OCI-LY3 (cell line): ENCODE results near the gene ZNF548.

Experiments
- H2AFZ ChIP-seq: fragments of 200-600, 300-600 bp; shearing (Covaris generic); 2 replicates; pipeline ENCODE4 v1.6.0; 2014; ENCODE audit warnings: antibody characterized with exemption, low read depth, low read length
- H3K27ac ChIP-seq: fragments of 200-600, 300-600 bp; sonication (generic); 2 replicates; pipeline ENCODE4 v1.5.1; 2014; ENCODE audit warnings: mild to moderate bottlenecking, low read length, moderate library complexity, mixed read lengths
- H3K27me3 ChIP-seq: fragments of 200-600, 300-600 bp; sonication (generic); 2 replicates; pipeline ENCODE4 v1.6.1; 2014; ENCODE audit warnings: low read depth, low read length, mixed read lengths
- H3K36me3 ChIP-seq: fragments of 200-600, 300-600 bp; sonication (generic); replicated peaks from 2 replicates; pipeline ENCODE3; 2014; ENCODE audit warnings: low read depth, low read length, mixed read lengths
- H3K4me1 ChIP-seq: fragments of 300-600, 200-600 bp; sonication (generic); 2 replicates; pipeline ENCODE4 v1.6.1; 2014; ENCODE audit warnings: low read length, mixed read lengths
- H3K4me2 ChIP-seq: fragments of 200-600, 300-600 bp; sonication (generic); 2 replicates; pipeline ENCODE4 v1.6.1; 2014; ENCODE audit warnings: low read length, mixed read lengths
- H3K4me3 ChIP-seq: fragments of 300-600, 200-600 bp; sonication (generic); 2 replicates; pipeline ENCODE4 v1.5.1; 2014; ENCODE audit warnings: antibody characterized with exemption, mild to moderate bottlenecking, low read length, moderate library complexity
- H3K79me2 ChIP-seq: fragments of 300-600, 200-600 bp; shearing (Covaris generic); 2 replicates; pipeline ENCODE4 v1.6.1; 2014; ENCODE audit warnings: mild to moderate bottlenecking, low read length, mixed read lengths
- H3K9ac ChIP-seq: fragments of 300-600, 200-600 bp; shearing (Covaris generic); 2 replicates; pipeline ENCODE4 v1.6.0; 2014; ENCODE audit warnings: mild to moderate bottlenecking, low read length, moderate library complexity
- H3K9me3 ChIP-seq: fragments of 200-600, 300-600 bp; shearing (Covaris generic); 2 replicates; pipeline ENCODE4 v1.6.1; 2014; ENCODE audit warnings: low read length, mixed read lengths; ENCODE audit not compliant: insufficient read depth
- H4K20me1 ChIP-seq: fragments of 200-600, 300-600 bp; sonication (generic); 2 replicates; pipeline ENCODE4 v1.6.1; 2016; ENCODE audit warnings: low read length, mixed read lengths; ENCODE audit not compliant: insufficient read depth
- CTCF ChIP-seq: fragments of 200-600, 300-600 bp; sonication (generic); IDR thresholded peaks from 2 replicates; pipeline ENCODE4 v1.5.1; 2014; ENCODE audit warnings: antibody characterized with exemption, low read length, low read depth
- EZH2phosphoT487 ChIP-seq: fragments of 200-600 bp; shearing (Covaris generic); IDR thresholded peaks from 2 replicates; pipeline ENCODE4 v1.6.1; 2018; ENCODE audit warnings: antibody characterized with exemption, mixed run types, low read depth

ZNF548 gene

GRCh38 chr19:57395710-57396109 is 6.1 kb downstream of the ZNF548 start:
- 0 out of 2 replicates have a peak, but pooled peaks cover 9% of the 10 kb centered on the region for H4K20me1 ChIP-seq
- no peak overlapping the region for H3K27ac ChIP-seq

GRCh38 chr19:57398868-57399267 is 9.2 kb downstream of the ZNF548 start:
- no peak overlapping the region for H3K27ac ChIP-seq
- H3K9ac ChIP-seq: no peak overlapping the region
- no peaks in the 10 kb centered on the region for H3K27me3 ChIP-seq
- peaks cover 14% of the 10 kb centered on the region for H3K79me2 ChIP-seq
- H3K4me1 ChIP-seq: peaks cover 4% of the 10 kb centered on the region; the same call in 1 of the 2 replicates
- no peak overlapping the region for H2AFZ ChIP-seq
- H3K4me2 ChIP-seq: no peak overlapping the region
- no peak overlapping the region for H3K4me3 ChIP-seq
- 0 out of 2 replicates have a peak, but pooled peaks cover 7% of the 10 kb centered on the region for H4K20me1 ChIP-seq
- peaks cover 62% of the 10 kb centered on the region for H3K36me3 ChIP-seq
- TF ChIP-seq CTCF (no peak), EZH2phosphoT487 (no peak)
- H3K9me3 ChIP-seq: no peaks in the 10 kb centered on the region

More at GRCh38 chr19:57395710-57396109, 6.1 kb downstream of the ZNF548 start:
- Histone ChIP-seq H3K4me1 (peaks cover 13% of the 10 kb centered on the region), H3K4me3 (no peak overlapping the region), H3K79me2 (peaks cover 42% of the 10 kb centered on the region), H3K27me3 (no peaks in the 10 kb centered on the region), H3K9ac (no peak overlapping the region), H2AFZ (no peak overlapping the region), H3K9me3 (no peaks in the 10 kb centered on the region), H3K36me3 (peaks cover 49% of the 10 kb centered on the region), H3K4me2 (no peak overlapping the region)
- no peak for TF ChIP-seq CTCF
- TF ChIP-seq EZH2phosphoT487: no peak

- Histone ChIP-seq H4K20me1 (no peaks in the 10 kb centered on the region), H2AFZ (no peak overlapping the region), H3K27me3 (no peaks in the 10 kb centered on the region), H3K36me3 (peaks cover 37% of the 10 kb centered on the region), H3K27ac (no peak overlapping the region), H3K4me1 (peaks cover 3% of the 10 kb centered on the region; the same call in 1 of the 2 replicates), H3K9me3 (no peaks in the 10 kb centered on the region), H3K79me2 (no peaks in the 10 kb centered on the region), H3K9ac (no peak overlapping the region), H3K4me3 (no peak overlapping the region), H3K4me2 (no peak overlapping the region)
- no peak for TF ChIP-seq CTCF
- no peak for TF ChIP-seq EZH2phosphoT487
Observed at GRCh38 chr19:57403737-57404563, 14.3 kb downstream of the ZNF548 start.

GRCh38 chr19:57406516-57407123 is 17.0 kb downstream of the ZNF548 start:
- Histone ChIP-seq H3K36me3 (peaks cover 18% of the 10 kb centered on the region), H3K27me3 (no peaks in the 10 kb centered on the region), H4K20me1 (no peaks in the 10 kb centered on the region), H3K4me2 (peak overlapping the region; percentile 43), H3K79me2 (peaks cover 5% of the 10 kb centered on the region), H3K4me3 (no peak overlapping the region), H2AFZ (no peak overlapping the region), H3K27ac (no peak overlapping the region), H3K4me1 (peaks cover 8% of the 10 kb centered on the region), H3K9me3 (no peaks in the 10 kb centered on the region), H3K9ac (no peak overlapping the region)
- TF ChIP-seq EZH2phosphoT487: no peak
- peak; percentile 98 for TF ChIP-seq CTCF
